GM19455 (cell line): Measurements from ENCODE around the gene ZDHHC11B.
"Not testable (repeated sequence)": the region's sequence is repeated elsewhere in the genome, so short reads cannot be mapped to it uniquely, and the experiment has no call there.

Source experiments
- ATAC-seq: cut with Tn5 transposase; IDR thresholded peaks from one replicate; pipeline ENCODE4 v1.9.1; 2021; ENCODE audit not compliant: unreplicated experiment

The ZDHHC11B gene

GRCh38 chr5:723309-723708 lies 61.2 kb downstream of the ZDHHC11B start:
- not testable (repeated sequence) for ATAC-seq

GRCh38 chr5:719379-719778 lies 65.2 kb downstream of the ZDHHC11B start:
- not testable (repeated sequence) for ATAC-seq

- ATAC-seq, result no peak
Observed at GRCh38 chr5:717143-717542, 67.4 kb downstream of the ZDHHC11B start.

- ATAC-seq, result not testable (repeated sequence)
Observed at GRCh38 chr5:716740-717139, 67.8 kb downstream of the ZDHHC11B start.

- ATAC-seq, result not testable (repeated sequence)
Observed at GRCh38 chr5:715636-716035, 68.9 kb downstream of the ZDHHC11B start.

GRCh38 chr5:714215-715118 lies 70.1 kb downstream of the ZDHHC11B start:
- not testable (repeated sequence) for ATAC-seq

GRCh38 chr5:713686-714085 lies 70.8 kb downstream of the ZDHHC11B start:
- ATAC-seq, result not testable (repeated sequence)

GRCh38 chr5:708848-709517 lies 75.5 kb downstream of the ZDHHC11B start:
- ATAC-seq, result not testable (repeated sequence)

GRCh38 chr5:708374-708773 lies 76.2 kb downstream of the ZDHHC11B start:
- ATAC-seq, result not testable (repeated sequence)

GRCh38 chr5:706127-706526 lies 78.4 kb downstream of the ZDHHC11B start:
- not testable (repeated sequence) for ATAC-seq

- not testable (repeated sequence) for ATAC-seq
Observed at GRCh38 chr5:696753-697702, 87.5 kb downstream of the ZDHHC11B start.

- ATAC-seq, result not testable (repeated sequence)
Observed at GRCh38 chr5:696191-696590, 88.3 kb downstream of the ZDHHC11B start.

GRCh38 chr5:695475-695874 lies 89.1 kb downstream of the ZDHHC11B start:
- not testable (repeated sequence) for ATAC-seq

- ATAC-seq, result not testable (repeated sequence)
Observed at GRCh38 chr5:694042-694431, 90.5 kb downstream of the ZDHHC11B start.

GRCh38 chr5:693271-694041 lies 91.1 kb downstream of the ZDHHC11B start, which contains the start of gene TPPP:
TSS of gene TPPP (minus strand) at chr5:693352. CDS start at chr5:678060, 15,292 bp downstream.
- ATAC-seq, result peak; percentile 63

- ATAC-seq, result peak; percentile 3
Observed at GRCh38 chr5:692529-693041, 91.9 kb downstream of the ZDHHC11B start.

GRCh38 chr5:691817-692528 lies 92.6 kb downstream of the ZDHHC11B start:
- no peak for ATAC-seq

- ATAC-seq, result not testable (repeated sequence)
Observed at GRCh38 chr5:691049-691448, 93.5 kb downstream of the ZDHHC11B start.

- not testable (repeated sequence) for ATAC-seq
Observed at GRCh38 chr5:690293-690692, 94.2 kb downstream of the ZDHHC11B start.
